GM23338 (cell line): Measurements from ENCODE around the gene MYOM3. TPM values are rescaled to one million over a fixed set of nuclear protein-coding genes. Genes with fewer than 3 reads are reported as not detected.

Experiments used
- ATAC-seq: fragments of 200-7000 bp; cut with Tn5 transposase; 3 replicates; pipeline ENCODE4 v1.9.1; 2020
- DNase-seq: peaks from one replicate; pipeline ENCODE4 v3.0.0-alpha.2; 2015; ENCODE audit warnings: low spot score
- H2AFZ ChIP-seq: fragments of 200-600 bp; sonication (generic); 2 replicates; pipeline ENCODE4 v1.8.0; 2016; ENCODE audit warnings: antibody characterized with exemption, mild to moderate bottlenecking, moderate library complexity
- H3F3A ChIP-seq: fragments of 200-600 bp; sonication (generic); replicated peaks from 2 replicates; pipeline ENCODE4 v1.8.0; 2017; ENCODE audit warnings: antibody characterized with exemption, mixed run types, low read depth
- H3K27ac ChIP-seq: fragments of 200-600 bp; sonication (generic); 2 replicates; pipeline ENCODE4 v1.6.1; 2016; ENCODE audit warnings: low read depth
- H3K27me3 ChIP-seq: fragments of 200-600 bp; sonication (generic); 2 replicates; pipeline ENCODE4 v1.8.0; 2016; ENCODE audit warnings: mild to moderate bottlenecking, mixed run types, moderate library complexity; ENCODE audit not compliant: insufficient read depth
- H3K36me3 ChIP-seq: fragments of 200-600 bp; sonication (generic); 2 replicates; pipeline ENCODE4 v1.8.0; 2016; ENCODE audit warnings: mild to moderate bottlenecking; ENCODE audit not compliant: insufficient read depth
- H3K4me1 ChIP-seq: fragments of 200-600 bp; sonication (generic); 2 replicates; pipeline ENCODE4 v1.8.0; 2016; ENCODE audit warnings: mild to moderate bottlenecking, moderate library complexity; ENCODE audit not compliant: insufficient read depth
- H3K4me2 ChIP-seq: fragments of 200-600 bp; sonication (generic); 2 replicates; pipeline ENCODE4 v1.7.1; 2017; ENCODE audit warnings: mixed run types
- H3K4me3 ChIP-seq: fragments of 200-600 bp; sonication (generic); 2 replicates; pipeline ENCODE4 v1.6.1; 2016; ENCODE audit warnings: mixed run types
- H3K79me2 ChIP-seq: fragments of 200-600 bp; sonication (generic); replicated peaks from 2 replicates; pipeline ENCODE4 v1.8.0; 2017; ENCODE audit warnings: mild to moderate bottlenecking; ENCODE audit not compliant: insufficient read depth
- H3K9me2 ChIP-seq: fragments of 200-600 bp; sonication (generic); 2 replicates; pipeline ENCODE4 v1.8.0; 2017; ENCODE audit not compliant: insufficient read depth
- H4K20me1 ChIP-seq: fragments of 200-600 bp; sonication (generic); replicated peaks from 2 replicates; pipeline ENCODE4 v1.8.0; 2017; ENCODE audit warnings: mild to moderate bottlenecking; ENCODE audit not compliant: insufficient read depth
- H3K27ac Mint-ChIP-seq: 2 replicates; pipeline ENCODE4 v1.8.0; 2020; ENCODE audit warnings: inconsistent platforms, mild to moderate bottlenecking, moderate library complexity, mixed read lengths
- H3K27me3 Mint-ChIP-seq: 3 replicates; pipeline ENCODE4 v1.8.0; 2022; ENCODE audit warnings: low read depth, mild to moderate bottlenecking, moderate library complexity, mixed read lengths, inconsistent platforms; ENCODE audit not compliant: insufficient read depth, poor library complexity
- H3K36me3 Mint-ChIP-seq: 3 replicates; pipeline ENCODE4 v1.8.0; 2021; ENCODE audit warnings: low read depth, mild to moderate bottlenecking, inconsistent platforms, moderate library complexity, mixed read lengths
- H3K4me1 Mint-ChIP-seq: 3 replicates; pipeline ENCODE4 v1.8.0; 2020; ENCODE audit warnings: mild to moderate bottlenecking, inconsistent platforms, mixed read lengths
- H3K4me3 Mint-ChIP-seq: 3 replicates; pipeline ENCODE4 v1.8.0; 2021; ENCODE audit warnings: moderate library complexity, mild to moderate bottlenecking, inconsistent platforms, mixed read lengths
- H3K9me3 Mint-ChIP-seq: 3 replicates; pipeline ENCODE4 v1.8.0; 2020; ENCODE audit warnings: moderate library complexity, mild to moderate bottlenecking, inconsistent platforms, mixed read lengths
- CREB1 ChIP-seq: fragments of 250-450 bp; sonication (Bioruptor Pico); IDR thresholded peaks from 2 replicates; pipeline ENCODE4 v1.5.0; 2020; ENCODE audit warnings: low read depth, mild to moderate bottlenecking, moderate library complexity
- CTCF ChIP-seq, 2 experiments: fragments of 200-600 bp in 1 of 2; sonication (generic) in 1 of 2; conservative IDR thresholded peaks; 2 replicates each; pipeline versions ENCODE4 v1.5.1 to v1.6.1; 2016 to 2017; ENCODE audit warnings: antibody characterized with exemption in 2 of 2, low read depth in 2 of 2, mild to moderate bottlenecking in 2 of 2, moderate library complexity in 1 of 2
- ETS1 ChIP-seq: IDR thresholded peaks from 2 replicates; pipeline ENCODE4 v1.6.1; 2016; ENCODE audit warnings: antibody characterized with exemption
- EZH2 ChIP-seq: fragments of 200-600 bp; sonication (generic); IDR thresholded peaks from one replicate; pipeline ENCODE4 v1.8.0; 2017; ENCODE audit warnings: antibody characterized with exemption, mild to moderate bottlenecking, low read depth; ENCODE audit not compliant: unreplicated experiment
- EZH2phosphoT487 ChIP-seq: fragments of 200-600 bp; sonication (generic); IDR thresholded peaks from one replicate; pipeline ENCODE4 v1.8.1; 2018; ENCODE audit warnings: antibody characterized with exemption; ENCODE audit not compliant: unreplicated experiment
- JUNB ChIP-seq: IDR thresholded peaks from one replicate; pipeline ENCODE4 v1.6.1; 2016; ENCODE audit warnings: antibody characterized with exemption; ENCODE audit not compliant: unreplicated experiment
- NANOG ChIP-seq: IDR thresholded peaks from 2 replicates; pipeline ENCODE4 v1.6.1; 2016; ENCODE audit warnings: antibody characterized with exemption, borderline replicate concordance
- POLR2AphosphoS5 ChIP-seq: IDR thresholded peaks from 2 replicates; pipeline ENCODE4 v1.6.1; 2016; ENCODE audit warnings: antibody characterized with exemption, low read depth
- REST ChIP-seq: IDR thresholded peaks from one replicate; pipeline ENCODE4 v1.6.1; 2018; ENCODE audit warnings: antibody characterized with exemption; ENCODE audit not compliant: unreplicated experiment
- STAT1 ChIP-seq: IDR thresholded peaks from one replicate; pipeline ENCODE4 v1.6.1; 2016; ENCODE audit warnings: antibody characterized with exemption; ENCODE audit not compliant: unreplicated experiment
- ZNF114 ChIP-seq: fragments of 250-450 bp; sonication (Bioruptor Pico); IDR thresholded peaks from 2 replicates; pipeline ENCODE4 v1.5.0; 2020; ENCODE audit warnings: mild to moderate bottlenecking, moderate library complexity
- ZNF331 ChIP-seq: fragments of 250-450 bp; sonication (Bioruptor Pico); IDR thresholded peaks from 2 replicates; pipeline ENCODE4 v1.5.0; 2020; ENCODE audit warnings: low read depth, mild to moderate bottlenecking, moderate library complexity
- ZNF462 ChIP-seq: fragments of 250-450 bp; sonication (Bioruptor Pico); IDR thresholded peaks from 2 replicates; pipeline ENCODE4 v1.5.0; 2020; ENCODE audit warnings: mild to moderate bottlenecking, moderate library complexity
- polyA plus RNA-seq: library from polyadenylated mRNA; unstranded; fragments of >200 nt; fragmentation: Nextera tagmentation; extraction: Ambion mirVana; gene quantifications from 2 replicates; pipeline ENCODE4 v1.2.1, GENCODE V29; 2016
- total RNA-seq: library from RNA; depleted of rRNA; stranded (reverse); fragments of >200 nt; shearing (Covaris generic); gene quantifications from 2 replicates; pipeline ENCODE4 v1.2.3, GENCODE V29; 2014

Gene MYOM3
- total and polyA plus RNA-seq, 2 experiments from 2014 or later = not detected

GRCh38 chr1:24092979-24093378 lies 19.0 kb downstream of the MYOM3 start:
- H3K79me2 ChIP-seq = no peaks in the 10 kb centered on the region
- TF ChIP-seq JUNB = no peak
- TF ChIP-seq ETS1 = no peak
- no peak for TF ChIP-seq STAT1
- TF ChIP-seq ZNF462 (CRISPR knock-in tag) = no peak
- no peak for TF ChIP-seq NANOG
- no peak for TF ChIP-seq EZH2phosphoT487
- no peak for TF ChIP-seq CTCF (conservative IDR thresholded peaks at IDR 0.05; ENCODE audit: low read depth in 2 of 2)
- TF ChIP-seq ZNF331 (CRISPR knock-in tag) = no peak
- TF ChIP-seq POLR2AphosphoS5 = no peak
- no peak for TF ChIP-seq CREB1 (CRISPR knock-in tag)
- TF ChIP-seq REST = no peak
- no peak for TF ChIP-seq EZH2
- TF ChIP-seq ZNF114 = no peak
- Mint-ChIP-seq H3K27me3 (peaks cover 8% of the 10 kb centered on the region), H3K36me3 (no peaks in the 10 kb centered on the region), H3K9me3 (no peaks in the 10 kb centered on the region), H3K4me1 (peaks cover 7% of the 10 kb centered on the region; the same call in 2 of the 3 replicates), H3K4me3 (no peak overlapping the region), H3K27ac (peak overlapping the region; percentile 36; the same call in 1 of the 2 replicates)
- H3F3A ChIP-seq = no peaks in the 10 kb centered on the region
- no peak overlapping the region for H3K4me2 ChIP-seq
- H3K27ac ChIP-seq = no peak overlapping the region
- H2AFZ ChIP-seq = no peak overlapping the region
- no peak for ATAC-seq
- H3K36me3 ChIP-seq = no peaks in the 10 kb centered on the region
- H3K27me3 ChIP-seq = no peaks in the 10 kb centered on the region
- no peak for DNase-seq
- no peaks in the 10 kb centered on the region for H3K9me2 ChIP-seq
- H4K20me1 ChIP-seq = no peaks in the 10 kb centered on the region
- H3K4me1 ChIP-seq = no peaks in the 10 kb centered on the region
- H3K4me3 ChIP-seq = no peak overlapping the region
